B cell (primary cell): Measurements from ENCODE around the gene GALNT6.

Experiments used
- CTCF ChIP-seq: fragments of 200-600 bp; IDR thresholded peaks from one replicate; pipeline ENCODE4 v1.8.0; 2022; ENCODE audit warnings: antibody characterized with exemption, mild to moderate bottlenecking
- EZH2 ChIP-seq: IDR thresholded peaks from 2 replicates; pipeline ENCODE4 v1.6.1; 2012; ENCODE audit warnings: borderline replicate concordance, low read depth, mild to moderate bottlenecking, moderate library complexity, low read length; ENCODE audit not compliant: insufficient read depth, poor library complexity, severe bottlenecking

GRCh38 chr12:51349026-51349425, 42.2 kb downstream of the GALNT6 start:
- TF ChIP-seq EZH2, result no peak
- no peak for TF ChIP-seq CTCF
